Lower leg skin (tissue), 4 donors: ENCODE data around the gene CCDC78. TPM values are rescaled to one million over a fixed set of nuclear protein-coding genes. Genes with fewer than 3 reads are reported as not detected.
"Not testable (repeated sequence)": the region's sequence is repeated elsewhere in the genome, so short reads cannot be mapped to it uniquely, and the experiment has no call there.

ENCODE experiments used
- DNase-seq, 2 donors: peaks; one replicate each; pipeline ENCODE4 v3.0.0-alpha.2; 2019; ENCODE audit warnings: low spot score in 2 of 2
- H3K4me3 ChIP-seq: fragments of 200-600 bp; sonication (generic); 2 replicates; pipeline ENCODE4 v1.5.1; 2017; ENCODE audit warnings: mild to moderate bottlenecking, low read depth; ENCODE audit not compliant: poor library complexity, severe bottlenecking
- POLR2A ChIP-seq, 2 donors: fragments of 450-650 bp; IDR thresholded peaks; one replicate each; pipeline ENCODE4 v1.6.1; 2016 to 2017; ENCODE audit warnings: antibody characterized with exemption in 2 of 2, mild to moderate bottlenecking in 1 of 2, moderate library complexity in 1 of 2
- WGBS, 2 donors: methylation state at CpG; one replicate each; pipeline ENCODE4 v1.1.5; 2018; 5-methylcytosine and 5-hydroxymethylcytosine counted together
- intact Hi-C: fragments of 100-400 bp; cut with DNase I; formaldehyde crosslinking; loops from one replicate; pipeline ENCODE4 v1.15.0; 2023; ENCODE audit warnings: low total_unique reads
- total RNA-seq, 4 donors: library from RNA; depleted of rRNA; stranded (reverse); fragments of >200 nt; gene quantifications; one replicate each; pipeline ENCODE4 v1.1.0, GENCODE V29; 2016
- TF ChIP-seq, protein P1 (sequence below), 3 donors: fragments of 450-650 bp; IDR thresholded peaks; one replicate each; pipeline ENCODE4 v1.5.1; 2016; ENCODE audit warnings: antibody characterized with exemption in 3 of 3, mild to moderate bottlenecking in 3 of 3, moderate library complexity in 2 of 3

CCDC78 gene
- total RNA-seq, 4 donors from 2014 or later = 0.52 to 0.55 TPM; not detected in 2

DNA sequence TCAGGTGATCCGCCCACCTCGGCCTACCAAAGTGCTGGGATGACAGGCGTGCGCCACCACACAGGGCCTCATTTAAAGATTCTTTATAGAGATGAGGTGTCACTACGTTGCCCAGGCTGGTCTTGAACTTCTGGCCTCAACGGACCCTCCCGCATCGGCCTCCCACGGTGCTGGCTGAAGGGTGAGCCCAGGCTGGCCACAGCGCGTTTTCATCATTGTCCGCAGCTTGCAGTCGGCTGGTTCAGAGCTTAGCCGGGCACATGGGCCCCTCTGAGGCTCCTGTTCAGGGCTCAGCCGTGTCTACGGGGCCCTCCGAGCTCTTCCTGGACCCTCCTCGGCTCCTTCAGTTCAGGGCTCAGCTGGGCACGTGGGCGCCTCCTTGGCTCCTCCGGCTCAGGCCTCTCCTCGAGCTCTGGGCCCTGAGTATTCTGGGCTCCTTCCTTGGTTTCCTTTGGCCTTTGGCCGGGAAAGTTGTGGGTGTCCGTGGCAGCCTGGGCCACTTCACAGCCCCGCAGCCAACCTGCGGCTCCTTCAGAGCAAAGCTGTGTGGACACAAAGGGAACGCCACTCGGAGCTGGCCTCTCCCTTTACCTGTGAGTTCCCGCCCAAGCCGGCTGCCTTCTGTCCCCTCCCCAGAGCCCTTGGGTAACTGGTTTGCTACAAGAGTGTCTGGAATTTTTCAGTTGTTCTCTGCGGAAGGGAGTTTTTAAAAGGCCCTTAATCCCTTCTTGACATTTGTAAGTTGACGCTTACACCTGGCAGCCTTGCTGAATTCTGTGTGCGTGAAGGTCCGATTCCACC lies 33.1 kb upstream of the CCDC78 start:
- WGBS, 2 donors = 73 to 77% methylated on average over 30 to 34 of the region's 34 CpGs
- DNase-seq = no peak
- H3K4me3 ChIP-seq = no peak overlapping the region
- TF ChIP-seq POLR2A (IDR thresholded peaks at IDR 0.05) = no peak
- TF ChIP-seq, protein P1, sequence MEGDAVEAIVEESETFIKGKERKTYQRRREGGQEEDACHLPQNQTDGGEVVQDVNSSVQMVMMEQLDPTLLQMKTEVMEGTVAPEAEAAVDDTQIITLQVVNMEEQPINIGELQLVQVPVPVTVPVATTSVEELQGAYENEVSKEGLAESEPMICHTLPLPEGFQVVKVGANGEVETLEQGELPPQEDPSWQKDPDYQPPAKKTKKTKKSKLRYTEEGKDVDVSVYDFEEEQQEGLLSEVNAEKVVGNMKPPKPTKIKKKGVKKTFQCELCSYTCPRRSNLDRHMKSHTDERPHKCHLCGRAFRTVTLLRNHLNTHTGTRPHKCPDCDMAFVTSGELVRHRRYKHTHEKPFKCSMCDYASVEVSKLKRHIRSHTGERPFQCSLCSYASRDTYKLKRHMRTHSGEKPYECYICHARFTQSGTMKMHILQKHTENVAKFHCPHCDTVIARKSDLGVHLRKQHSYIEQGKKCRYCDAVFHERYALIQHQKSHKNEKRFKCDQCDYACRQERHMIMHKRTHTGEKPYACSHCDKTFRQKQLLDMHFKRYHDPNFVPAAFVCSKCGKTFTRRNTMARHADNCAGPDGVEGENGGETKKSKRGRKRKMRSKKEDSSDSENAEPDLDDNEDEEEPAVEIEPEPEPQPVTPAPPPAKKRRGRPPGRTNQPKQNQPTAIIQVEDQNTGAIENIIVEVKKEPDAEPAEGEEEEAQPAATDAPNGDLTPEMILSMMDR (IDR thresholded peaks at IDR 0.05) = no peak
- intact Hi-C loops = no loop called here

DNA sequence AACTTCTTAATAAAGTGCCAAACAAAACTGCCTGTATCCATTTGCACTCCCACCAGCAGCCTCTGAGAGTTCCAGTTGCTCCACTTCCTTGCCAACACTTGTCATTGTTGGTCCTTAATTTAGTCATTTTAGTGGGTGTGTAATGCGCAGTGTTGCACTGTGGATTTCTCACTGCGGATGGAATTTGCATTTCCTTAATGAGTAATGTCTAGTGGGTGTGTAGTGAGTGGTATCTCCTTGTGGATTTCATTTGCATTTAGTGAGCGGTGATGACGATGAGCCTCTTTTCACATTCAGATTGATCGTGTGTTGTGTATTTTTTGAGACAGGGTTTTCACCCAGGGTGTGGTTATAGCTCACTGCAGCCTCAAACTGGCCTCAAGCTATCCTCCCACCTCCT lies 30.2 kb upstream of the CCDC78 start:
- 88 to 93% methylated on average over 5 of the region's 5 CpGs for WGBS, 2 donors
- intact Hi-C loops = no loop called here
- DNase-seq = no peak
- H3K4me3 ChIP-seq = no peak overlapping the region
- TF ChIP-seq, protein P1 (IDR thresholded peaks at IDR 0.05) = no peak
- TF ChIP-seq POLR2A (IDR thresholded peaks at IDR 0.05) = no peak

DNA sequence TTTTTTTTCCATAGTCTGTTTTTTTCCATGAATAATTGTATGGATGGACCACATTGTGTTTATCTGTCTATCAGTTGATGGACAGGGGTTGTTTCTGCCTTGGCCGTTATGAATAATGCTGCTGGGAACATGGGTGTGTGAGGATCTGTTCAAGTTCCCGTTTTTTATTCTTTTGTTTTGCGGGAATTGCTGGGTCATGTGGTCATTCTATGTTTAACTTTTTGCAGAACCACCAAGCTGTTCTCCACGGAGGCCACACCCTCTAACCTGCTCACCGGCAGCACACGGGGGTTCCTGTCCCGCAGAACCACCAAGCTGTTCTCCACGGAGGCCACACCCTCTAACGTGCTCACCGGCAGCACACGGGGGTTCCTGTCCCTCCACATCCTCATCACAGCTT lies 28.4 kb upstream of the CCDC78 start:
- TF ChIP-seq, protein P1 (IDR thresholded peaks at IDR 0.05) = no peak
- no peak for TF ChIP-seq POLR2A (IDR thresholded peaks at IDR 0.05)
- intact Hi-C loops = no loop called here
- DNase-seq = no peak
- 43 to 57% methylated on average over 11 of the region's 11 CpGs for WGBS, 2 donors
- H3K4me3 ChIP-seq = no peak overlapping the region

DNA sequence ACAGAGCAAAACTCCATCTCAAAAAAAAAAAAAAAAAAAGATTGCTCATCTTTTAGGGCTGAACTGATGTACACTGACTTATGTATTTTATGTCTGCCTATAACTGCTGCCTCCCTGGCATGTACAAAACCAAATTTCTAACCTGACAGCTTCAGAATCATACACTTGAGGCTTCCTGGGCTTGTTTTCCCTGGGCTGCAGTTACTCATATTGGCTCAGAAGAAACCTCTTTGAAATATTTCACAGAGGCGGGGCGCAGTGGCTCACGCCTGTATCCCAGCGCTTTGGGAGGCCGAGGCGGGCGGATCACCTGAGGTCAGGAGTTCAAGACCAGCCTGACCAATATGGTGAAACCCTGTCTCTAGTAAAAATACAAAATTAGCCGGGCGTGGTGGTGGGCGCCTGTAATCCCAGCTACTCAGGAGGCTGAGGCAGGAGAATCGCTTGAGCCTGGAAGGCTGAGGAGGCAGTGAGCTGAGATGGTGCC lies 27.9 kb upstream of the CCDC78 start:
- 80 to 84% methylated on average over 11 of the region's 11 CpGs for WGBS, 2 donors
- DNase-seq, H3K4me3 ChIP-seq, intact Hi-C loops: not testable (repeated sequence)

DNA sequence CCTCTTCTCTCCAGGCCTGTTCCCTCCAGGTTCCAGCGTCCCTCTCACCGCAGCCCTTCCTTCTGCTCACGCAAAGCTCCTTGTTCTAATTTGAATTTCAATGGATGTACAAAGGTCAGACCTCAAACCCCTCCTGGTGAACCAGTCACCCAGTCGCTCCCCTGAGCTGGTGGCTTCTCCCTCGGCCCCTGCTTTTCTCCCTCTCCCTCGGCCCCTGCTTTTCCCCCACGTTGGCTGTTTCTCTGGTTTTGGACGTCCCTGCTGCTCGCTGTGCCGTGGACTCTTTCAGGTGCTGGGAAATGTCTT lies 25.7 kb upstream of the CCDC78 start:
- intact Hi-C loops = no loop called here
- no peak overlapping the region for H3K4me3 ChIP-seq
- WGBS, 2 donors = 24 to 29% methylated on average over 10 of the region's 10 CpGs
- TF ChIP-seq POLR2A (IDR thresholded peaks at IDR 0.05) = no peak
- TF ChIP-seq, protein P1 (IDR thresholded peaks at IDR 0.05) = no peak
- no peak for DNase-seq

DNA sequence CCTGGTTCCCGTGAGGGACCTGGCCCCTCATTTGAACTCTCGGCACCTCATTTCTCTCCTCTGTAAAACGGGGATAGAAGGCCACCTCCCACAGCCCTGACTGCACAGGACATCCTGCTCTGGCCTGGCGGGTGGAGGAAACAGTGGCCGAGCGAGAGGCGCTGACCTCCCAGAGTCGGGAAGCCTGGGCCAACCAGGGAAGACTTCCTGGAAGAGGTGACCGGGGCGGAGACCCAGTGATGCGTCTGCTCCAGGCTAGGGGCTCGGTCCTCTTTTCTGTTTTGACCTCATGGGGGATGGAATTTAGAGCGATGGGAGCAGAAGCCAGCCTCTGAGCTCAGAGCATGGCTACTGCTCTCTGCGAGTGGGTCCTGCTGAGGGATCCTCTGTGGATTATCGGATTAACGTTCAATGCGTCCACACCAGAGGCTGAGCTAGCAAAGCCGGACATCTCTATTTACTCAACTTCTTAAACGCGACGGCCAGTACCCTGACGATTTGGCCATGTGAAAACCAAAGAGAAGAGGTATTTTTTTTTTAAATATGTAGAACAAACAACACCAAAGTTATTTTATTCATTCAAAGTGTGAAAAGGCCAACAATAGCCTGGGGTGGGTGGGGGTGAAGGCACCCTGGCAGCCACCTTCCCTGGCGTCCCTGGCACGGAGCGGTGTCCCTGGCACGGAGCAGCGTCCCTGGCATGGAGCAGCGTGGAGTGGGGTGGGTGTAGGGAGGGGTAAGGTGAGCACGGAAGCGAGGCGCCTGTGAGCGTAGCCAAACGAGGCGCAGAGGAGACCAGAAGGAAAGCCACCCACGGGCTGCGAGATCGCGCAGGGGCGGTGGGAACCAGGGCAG lies 25.1 kb upstream of the CCDC78 start:
- intact Hi-C loops = no loop called here
- 50 to 60% methylated on average over 39 of the region's 39 CpGs for WGBS, 2 donors
- no peak overlapping the region for H3K4me3 ChIP-seq
- TF ChIP-seq POLR2A (IDR thresholded peaks at IDR 0.05) = no peak
- TF ChIP-seq, protein P1 (IDR thresholded peaks at IDR 0.05) = no peak
- no peak for DNase-seq
